ENCODE data around the gene TFF3.

Gene TFF3

DNA sequence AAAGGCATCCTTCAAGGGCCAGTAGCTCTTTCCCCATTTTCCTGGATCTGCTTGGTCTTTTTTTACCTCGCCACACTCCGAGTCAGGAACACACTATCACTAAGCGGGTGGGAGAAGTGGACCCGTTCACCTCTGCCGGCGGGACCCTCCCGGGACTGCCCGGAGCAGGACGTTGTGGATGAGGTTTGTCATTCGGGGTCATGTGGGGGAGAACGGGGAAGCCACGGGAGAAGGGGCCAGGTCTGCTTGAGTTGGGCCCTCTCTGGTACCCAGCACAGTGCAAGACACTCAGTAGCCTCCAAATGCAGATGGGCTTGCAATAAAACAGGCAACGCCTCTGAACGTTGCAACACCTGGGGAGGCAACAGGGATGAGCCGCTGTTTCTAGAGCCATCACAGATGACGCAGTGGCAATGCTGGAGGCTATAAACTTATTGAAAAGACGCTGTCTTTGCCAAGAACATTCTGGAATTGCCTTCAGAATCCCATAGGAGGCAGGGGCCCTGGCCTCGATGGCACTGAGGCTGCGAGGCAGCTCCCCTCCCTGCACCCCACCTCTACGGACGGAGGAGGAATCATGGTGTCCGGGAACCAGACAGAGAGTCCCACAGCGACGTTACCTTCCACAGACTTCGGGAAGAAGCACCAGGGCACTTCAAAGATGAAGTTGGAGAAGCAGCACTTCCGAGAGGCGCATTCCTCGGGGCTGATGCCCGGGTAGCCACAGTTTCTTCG, 31.8 kb upstream of the TFF3 start:
- no peak for ATAC-seq

- no peak for ATAC-seq
Observed at GRCh38 chr21:42346441-42346840, 31.2 kb upstream of the TFF3 start.

DNA sequence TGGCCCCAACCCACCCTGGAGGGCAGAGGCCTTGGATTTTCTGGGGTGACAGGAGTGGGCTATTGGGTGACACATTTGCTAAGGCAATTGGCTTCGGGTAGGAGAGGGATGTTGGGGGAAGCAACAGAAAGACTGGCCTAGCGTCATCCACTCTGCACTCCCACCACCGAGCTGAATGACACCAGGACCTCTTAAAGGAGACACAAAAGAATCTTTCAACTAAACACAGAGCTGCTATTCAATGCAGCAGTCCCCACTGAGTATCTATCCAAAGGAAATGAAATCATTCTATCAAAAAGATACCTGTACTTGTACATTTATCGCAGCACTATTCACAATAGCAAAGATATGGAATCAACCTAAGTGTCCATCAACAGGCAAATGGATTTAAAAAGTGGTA, 29.4 kb upstream of the TFF3 start:
- ATAC-seq, result no peak

DNA sequence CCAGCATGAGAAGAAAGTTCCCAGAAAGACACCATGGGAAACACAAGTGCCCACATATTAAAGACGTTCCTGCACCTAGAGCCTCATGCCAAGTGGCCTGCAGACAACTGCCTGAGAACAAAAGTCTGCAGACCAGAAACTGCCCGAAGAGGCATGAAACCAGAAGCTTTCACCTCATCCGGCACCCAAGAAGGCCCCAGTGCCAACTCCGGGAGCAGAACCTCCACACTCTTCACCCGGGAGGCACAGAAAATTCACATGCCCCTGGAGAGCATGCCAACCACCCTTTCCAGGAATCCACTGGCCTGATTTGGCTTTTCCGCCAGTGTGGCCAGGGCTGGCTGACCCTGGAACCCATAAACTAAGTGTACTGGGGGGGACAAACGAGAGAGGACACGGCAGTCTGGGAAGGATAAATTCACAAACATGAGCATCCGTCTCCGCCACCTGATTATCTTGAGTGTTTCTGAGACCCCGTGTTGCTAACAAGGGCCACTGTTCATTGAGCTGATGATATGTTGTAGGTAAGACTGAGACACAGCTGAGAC, 28.8 kb upstream of the TFF3 start:
- no peak for ATAC-seq

DNA sequence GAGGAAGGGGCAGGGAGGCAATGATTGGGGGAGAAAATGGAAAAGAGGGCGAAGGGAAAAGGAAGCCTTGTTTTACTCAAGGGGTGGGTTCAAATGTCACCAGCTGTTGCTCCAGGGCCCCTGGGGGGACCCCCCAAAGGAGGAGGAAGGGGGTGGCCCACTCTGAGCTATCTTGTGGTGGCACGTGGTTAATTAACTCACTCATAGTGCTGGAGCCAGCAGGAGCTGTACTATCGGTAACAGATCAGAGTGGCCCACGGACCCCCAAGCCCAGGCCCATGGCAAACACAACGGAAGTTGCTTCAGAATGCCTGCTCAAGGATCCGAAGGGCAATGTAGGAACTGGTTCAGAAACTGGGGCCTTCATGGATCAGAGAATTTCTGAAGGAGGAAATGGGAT, 28.3 kb upstream of the TFF3 start:
- ATAC-seq, result no peak

DNA sequence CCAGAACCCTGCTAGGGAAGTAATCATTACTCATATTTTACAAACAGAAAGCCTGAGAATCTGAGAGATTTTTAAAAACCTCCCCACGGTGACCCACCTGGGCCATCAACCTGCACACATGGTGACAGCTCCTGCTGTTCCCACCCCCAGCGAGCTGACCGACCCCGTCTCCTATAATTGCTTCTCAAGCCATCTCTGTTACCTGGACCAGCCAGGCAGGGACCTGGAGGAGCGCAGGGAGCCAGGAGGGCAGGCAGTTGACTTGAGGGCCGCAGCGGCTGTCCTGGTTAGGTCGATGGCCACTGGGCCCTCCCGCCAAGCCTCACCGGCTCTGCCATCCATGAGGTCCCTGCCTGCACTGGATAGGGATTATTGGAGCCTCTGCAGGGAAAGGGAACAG, 27.9 kb upstream of the TFF3 start:
- no peak for ATAC-seq

DNA sequence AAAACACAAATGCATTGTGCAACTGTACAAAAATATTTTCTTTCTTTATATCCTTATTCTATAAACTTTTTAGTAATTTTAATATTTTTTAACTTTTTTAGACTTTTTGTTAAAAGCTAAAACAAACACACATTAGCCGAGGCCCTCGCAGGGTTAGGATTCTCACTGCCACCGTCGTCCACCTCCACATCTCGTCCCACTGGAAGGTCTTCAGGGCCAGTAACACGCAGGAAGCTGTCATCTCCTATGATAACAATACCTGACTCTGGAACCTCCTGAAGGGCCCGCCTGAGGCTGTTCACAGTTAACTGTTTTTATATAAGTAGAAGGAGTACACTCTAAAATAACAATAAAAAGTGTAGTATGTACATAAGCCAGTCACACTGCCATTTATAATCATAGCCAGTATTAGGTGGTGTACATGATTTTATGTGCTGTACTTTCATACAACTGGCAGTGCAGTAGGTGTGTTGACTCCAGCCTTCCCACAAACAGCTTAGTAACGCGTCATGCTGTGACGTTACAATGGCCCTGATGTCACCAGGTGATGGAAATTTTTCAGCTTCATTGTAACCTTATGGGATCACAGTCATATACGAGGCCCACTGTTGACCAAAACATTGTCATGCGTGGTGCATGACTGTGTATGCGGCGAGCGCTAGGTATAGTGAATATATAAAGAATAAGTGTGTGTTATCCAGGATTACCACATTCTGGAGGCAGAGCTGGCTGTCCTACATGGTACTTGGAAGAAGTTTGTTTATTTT, 26.8 kb upstream of the TFF3 start:
- no peak for ATAC-seq

- no peak for ATAC-seq
Observed at GRCh38 chr21:42340187-42341050, 25.2 kb upstream of the TFF3 start.

DNA sequence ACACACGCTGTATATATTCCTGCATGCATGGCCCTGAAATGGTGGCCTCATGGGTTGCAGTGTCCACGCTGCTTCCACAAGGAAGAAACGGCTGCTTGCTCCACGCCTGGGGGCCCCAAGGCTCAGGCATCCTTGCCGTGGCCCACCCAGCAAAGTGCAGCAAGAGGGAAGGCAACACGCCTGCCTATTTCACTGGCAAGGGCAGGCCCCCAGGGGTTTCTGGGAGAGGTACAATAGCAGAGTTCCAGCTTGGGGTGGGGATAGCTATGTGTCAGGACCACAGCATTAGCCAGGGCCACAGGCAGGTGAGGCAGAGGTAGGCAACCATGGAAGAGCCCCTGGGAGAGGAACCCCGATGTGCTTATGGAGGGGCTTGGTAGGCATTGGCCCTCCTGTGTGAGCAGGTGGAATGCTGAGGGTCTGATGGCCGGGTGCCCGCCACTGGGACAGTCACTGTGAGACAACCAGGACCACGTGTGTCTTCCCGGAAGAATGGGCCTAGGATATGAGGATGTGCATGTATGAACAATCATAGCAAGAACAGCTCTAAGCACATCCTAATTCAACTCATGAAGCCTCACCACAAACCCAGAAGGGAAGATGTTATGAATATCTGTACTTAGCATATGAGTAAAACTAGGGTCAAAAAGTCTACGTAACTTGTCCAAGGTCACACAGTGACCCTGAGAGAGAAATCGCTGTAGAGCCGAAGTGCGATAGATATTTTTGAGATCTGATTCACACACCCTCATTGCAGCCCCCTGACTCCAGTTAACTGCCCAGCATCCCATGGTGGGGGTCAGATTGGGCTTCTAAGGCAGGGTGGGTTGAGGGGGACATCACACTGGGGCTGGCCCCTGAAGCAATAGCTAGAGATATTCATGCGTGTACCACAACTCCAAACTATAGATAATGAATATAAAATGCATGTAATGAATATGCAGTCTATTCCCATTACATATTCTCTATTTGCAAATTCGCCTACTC, 23.8 kb upstream of the TFF3 start:
- peak; percentile 57 to 80 for ATAC-seq

DNA sequence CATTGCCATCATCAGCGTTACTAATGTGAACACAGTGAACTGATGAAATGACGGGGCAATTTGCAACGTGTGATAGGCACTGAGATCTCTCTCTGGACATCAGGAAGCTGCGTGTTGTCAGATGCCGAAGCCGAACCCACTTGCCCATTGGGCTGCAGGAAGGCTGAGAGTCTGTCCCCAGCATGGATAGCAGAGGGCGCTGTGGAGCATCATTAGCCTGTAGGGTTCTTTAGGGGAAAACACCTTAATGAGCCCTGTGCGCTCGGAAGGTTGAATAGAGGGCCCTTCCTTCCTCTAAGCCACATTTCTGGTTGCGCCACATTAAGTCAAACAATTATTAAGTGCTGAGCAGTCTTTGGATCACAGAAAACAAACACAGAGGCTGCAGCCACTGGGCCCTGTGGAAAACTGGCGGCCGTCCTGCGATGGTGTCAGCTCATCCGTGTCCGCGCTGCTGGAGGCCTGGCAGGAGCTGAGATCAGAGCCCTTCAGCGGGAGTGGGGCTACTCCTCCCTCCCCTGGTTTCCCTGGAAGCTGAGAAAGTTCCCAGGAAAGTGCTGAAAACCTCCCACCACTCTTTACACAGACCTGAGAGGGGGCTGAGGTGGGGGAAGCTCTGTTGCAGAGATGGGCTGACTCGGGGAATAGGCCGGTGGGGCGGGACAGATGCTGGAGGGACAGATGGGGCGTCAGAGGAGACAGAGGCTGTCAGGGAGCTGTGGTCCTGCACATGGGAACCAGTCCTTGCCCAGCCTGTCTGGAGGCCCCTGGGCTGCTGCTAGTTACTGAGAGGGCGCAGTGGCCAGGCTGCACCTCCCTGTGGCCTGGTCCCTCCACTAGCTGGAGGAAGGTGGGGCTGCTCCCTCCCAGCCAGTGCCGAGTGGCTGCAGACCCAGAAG, 22.9 kb upstream of the TFF3 start:
- ATAC-seq, result peak; percentile 87 to 92

DNA sequence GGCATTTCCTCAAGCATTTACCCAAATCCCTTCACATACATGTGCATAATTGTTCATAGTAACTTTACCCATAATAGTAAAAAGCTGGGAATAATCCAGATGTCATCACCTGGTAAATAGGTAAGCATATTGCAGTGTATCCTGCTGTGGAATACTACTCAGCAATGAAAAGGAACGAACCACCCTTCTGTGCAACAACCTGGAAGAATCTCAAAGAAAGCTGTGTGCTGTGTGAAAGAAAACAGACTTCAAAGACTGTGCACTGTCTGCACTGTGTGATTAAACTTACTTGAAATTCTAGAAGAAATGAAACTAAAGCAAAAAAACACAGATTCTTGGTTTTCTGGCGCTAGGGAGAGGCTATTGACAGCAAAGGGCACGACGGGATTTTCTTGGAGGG, 22.1 kb upstream of the TFF3 start:
- no peak for ATAC-seq

DNA sequence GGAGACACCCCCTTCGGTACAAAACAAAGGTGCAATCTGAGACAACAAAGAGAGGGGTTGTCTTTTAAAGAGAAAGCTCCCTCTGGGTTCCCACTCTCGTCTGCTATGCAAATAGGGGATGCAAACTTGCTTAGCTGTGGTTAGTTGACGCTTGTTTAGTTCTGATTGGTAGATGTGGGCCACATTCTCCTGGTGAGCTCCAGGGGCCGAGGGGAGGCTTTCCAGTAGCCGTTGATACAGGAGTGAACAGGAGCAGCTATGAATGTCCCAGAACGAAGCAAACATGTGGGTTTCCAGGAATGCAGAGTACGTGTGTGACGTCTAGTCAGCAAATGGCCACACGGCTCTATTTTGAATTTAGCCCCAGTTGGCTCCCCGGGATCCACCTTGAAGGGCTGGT, 20.8 kb upstream of the TFF3 start:
- no peak for ATAC-seq

GRCh38 chr21:42332557-42333317, 17.5 kb upstream of the TFF3 start:
- no peak for ATAC-seq

GRCh38 chr21:42331660-42332059, 16.5 kb upstream of the TFF3 start:
- ATAC-seq, result no peak

DNA sequence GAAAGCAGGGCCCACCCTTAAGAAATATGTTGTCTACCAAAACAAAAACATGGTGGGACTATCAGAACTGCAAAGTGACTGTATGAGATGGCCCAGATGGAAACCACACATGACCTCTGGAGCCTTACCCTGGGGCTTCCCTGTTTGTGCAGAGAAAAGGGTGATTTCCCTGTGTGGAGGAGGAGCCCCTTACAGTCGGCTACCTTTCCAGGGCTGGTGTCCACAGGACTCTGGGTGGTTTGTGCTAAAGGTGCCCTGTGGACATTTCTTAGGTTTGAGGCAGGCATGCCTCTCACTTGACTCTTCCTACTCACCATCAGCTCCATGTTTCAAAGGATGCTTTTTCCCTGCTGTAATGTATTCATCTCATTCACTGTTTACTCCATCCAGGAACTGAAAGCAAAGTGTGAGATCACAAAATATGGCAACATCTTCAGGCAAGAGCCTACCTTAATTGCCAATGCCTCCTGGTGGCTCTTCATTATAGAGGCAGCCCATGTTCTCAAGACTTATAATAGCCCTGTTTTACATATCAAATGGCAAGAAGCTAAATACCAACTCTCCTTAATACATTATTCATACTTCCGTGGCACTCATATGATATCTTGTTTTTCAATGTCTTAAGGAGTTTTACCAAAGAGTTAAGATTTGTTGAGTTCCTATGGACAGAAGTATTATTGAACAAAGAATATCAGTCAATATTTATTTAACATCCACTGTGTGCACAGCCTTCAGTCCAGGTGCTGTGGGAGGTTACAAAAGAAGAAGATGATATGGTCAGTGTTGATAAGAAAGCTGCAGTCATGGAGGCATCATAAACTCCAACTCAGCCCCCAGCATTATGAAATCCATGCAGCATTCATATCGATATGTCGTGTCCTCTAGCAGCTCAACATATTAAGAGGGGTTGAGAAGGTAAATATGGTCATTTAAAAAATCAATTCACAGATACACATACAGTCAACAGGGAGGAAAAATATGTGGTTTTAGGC, 15.5 kb upstream of the TFF3 start:
- no peak for ATAC-seq

DNA sequence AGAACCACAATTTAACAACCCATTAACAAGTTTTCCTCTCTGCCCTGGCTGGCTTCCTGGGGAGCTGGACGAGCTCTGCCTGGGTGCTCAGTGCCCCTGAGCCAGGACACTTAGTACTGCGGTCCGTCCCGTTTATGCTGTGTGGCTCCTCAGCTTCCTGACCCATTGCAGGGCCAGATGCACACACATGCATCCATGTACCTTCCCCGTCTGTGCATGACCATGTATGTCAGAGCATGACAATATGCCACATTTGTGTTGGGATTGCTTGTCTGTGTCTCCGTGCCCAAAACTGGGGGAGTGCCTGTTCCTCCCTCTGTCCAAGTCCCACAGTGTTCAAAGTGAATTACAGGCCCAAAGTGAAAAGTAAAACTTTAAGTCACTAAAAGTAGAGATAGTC, 9.7 kb upstream of the TFF3 start:
- ATAC-seq, result no peak

DNA sequence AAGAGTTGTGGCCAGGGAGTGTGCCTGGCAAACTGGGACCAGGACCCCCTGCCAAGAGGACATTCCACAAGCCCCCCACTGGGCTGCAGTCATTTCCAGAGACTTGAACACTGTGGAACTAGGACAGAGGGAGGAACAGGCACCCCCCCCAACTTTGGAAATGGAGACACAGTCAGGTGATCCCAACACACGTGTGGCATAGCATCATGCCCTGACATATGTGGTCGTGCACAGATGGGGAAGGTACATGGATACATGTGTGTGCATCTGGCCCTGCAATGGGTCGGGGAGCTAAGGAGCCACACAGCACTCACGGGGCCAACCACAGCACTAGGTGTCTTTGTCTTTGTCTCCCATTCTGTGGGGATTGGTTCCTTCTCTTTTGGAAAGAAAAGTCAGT, 6.6 kb upstream of the TFF3 start:
- no peak for ATAC-seq

DNA sequence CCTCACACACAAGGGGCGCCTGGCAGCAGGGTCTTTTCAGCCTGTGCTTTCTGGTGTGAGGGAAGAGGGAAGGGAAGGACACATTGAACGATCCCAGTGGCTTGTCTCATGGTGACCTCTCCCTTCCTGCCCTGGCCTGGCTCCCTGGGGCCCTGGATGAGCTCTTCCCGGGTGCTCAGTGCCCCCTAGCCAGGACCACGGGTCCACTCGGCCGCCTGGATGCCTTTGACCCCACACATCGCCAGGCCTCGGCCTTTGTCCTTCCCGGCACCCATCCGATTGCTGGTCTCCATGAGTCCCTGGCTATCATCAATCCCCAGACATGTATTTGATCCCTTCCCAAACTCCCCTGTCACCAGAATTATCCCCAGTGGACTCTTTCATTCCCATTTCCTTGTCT, 6.0 kb upstream of the TFF3 start:
- ATAC-seq, result no peak

DNA sequence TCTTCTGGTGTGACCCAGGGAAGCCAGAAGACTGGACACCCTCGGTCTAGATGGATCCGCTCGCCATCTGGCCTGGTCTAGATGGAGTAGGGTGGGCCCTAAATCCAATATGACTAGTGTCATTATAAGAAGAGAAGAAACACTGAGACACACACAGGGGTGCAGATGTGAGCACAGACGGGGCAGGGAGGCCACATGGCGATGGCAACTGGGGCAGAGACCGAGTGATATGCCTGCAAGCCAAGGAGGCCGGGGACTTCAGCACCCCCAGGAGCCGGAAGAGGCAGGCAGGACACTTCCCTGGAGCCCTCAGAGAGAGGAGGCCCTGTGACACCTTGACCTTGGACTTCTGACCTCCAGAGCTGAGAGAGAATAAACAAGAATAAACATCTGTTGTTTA, 5.6 kb upstream of the TFF3 start:
- no peak for ATAC-seq

Data from activated CD4-positive, CD25-positive, alpha-beta regulatory T cell treated with anti-CD3 and anti-CD28 coated beads, Interleukin-2, amount 50 U/mL, for 24 hours (primary cell).